Measurements from ENCODE around the gene CSHL1.
A peak's percentile ranks its signal among the peaks of the same experiment; 100 is the strongest.
"Not testable (repeated sequence)": the region's sequence is repeated elsewhere in the genome, so short reads cannot be mapped to it uniquely, and the experiment has no call there.

The CSHL1 gene

GRCh38 chr17:63889026-63889848 is 21.8 kb downstream of the CSHL1 start:
- DNase-seq: peak in 15 of 58 donors; percentile 1 to 31 (median 9)

GRCh38 chr17:63885119-63885518 is 25.9 kb downstream of the CSHL1 start:
- DNase-seq: not testable (repeated sequence)

GRCh38 chr17:63882626-63883126 is 28.4 kb downstream of the CSHL1 start:
- DNase-seq: not testable (repeated sequence)

GRCh38 chr17:63881935-63882601 is 29.0 kb downstream of the CSHL1 start, which contains the start of gene GH2:
Gene GH2 (minus strand): TSS chr17:63881944. CDS start chr17:63881801, 143 bp downstream.
- DNase-seq: peak in 4 of 58 donors; percentile 2 to 11 (median 8)

- DNase-seq: not testable (repeated sequence)
Observed at GRCh38 chr17:63881337-63881736, 29.7 kb downstream of the CSHL1 start.

- DNase-seq: no peak
Observed at GRCh38 chr17:63880706-63881105, 30.4 kb downstream of the CSHL1 start.

- not testable (repeated sequence) for DNase-seq
Observed at GRCh38 chr17:63878413-63878812, 32.6 kb downstream of the CSHL1 start.

DNA sequence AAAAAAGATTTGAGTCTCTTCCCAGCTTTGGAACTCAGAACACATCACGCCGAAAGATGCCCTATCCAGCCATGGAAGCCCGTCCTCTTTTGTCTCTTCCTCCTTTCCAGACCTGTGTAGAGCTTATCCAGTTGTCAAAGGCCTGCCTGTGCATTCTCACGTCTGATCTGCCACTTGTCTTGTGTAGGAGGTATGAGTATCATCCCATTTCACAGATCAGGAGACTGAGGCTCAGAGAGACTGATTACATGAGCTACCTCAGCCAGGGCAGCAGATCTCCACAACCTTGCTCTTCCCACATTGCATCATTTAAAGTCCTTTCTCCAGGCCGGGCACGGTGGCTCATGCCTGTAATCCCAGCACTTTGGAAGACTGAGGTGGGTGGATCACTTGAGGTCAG is 36.4 kb downstream of the CSHL1 start:
- not testable (repeated sequence) for DNase-seq

DNA sequence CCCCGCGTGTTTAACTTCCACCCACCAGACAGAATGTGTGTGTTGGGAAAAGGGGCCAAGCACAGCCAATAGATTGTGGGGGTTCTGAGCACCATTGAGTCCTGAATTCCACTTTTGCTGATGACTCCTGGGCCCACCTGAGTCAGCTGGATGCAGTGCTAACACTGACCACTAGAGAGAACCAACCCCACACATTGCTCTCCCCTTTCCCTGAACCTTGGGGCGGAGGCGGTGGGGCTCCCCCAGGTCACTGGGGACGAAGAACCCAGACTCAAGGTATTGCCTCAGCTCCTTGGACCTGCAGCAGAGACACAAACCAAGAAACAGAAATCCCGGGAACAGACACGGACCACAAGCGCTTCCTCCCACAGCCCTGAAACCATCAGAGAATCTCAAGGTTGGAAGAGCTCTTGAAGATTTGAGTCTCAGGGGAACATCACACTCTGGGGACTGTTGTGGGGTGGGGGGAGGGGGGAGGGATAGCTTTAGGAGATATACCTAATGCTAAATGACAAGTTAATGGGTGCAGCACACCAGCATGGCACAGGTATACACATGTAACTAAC is 36.9 kb downstream of the CSHL1 start:
- not testable (repeated sequence) for DNase-seq

DNA sequence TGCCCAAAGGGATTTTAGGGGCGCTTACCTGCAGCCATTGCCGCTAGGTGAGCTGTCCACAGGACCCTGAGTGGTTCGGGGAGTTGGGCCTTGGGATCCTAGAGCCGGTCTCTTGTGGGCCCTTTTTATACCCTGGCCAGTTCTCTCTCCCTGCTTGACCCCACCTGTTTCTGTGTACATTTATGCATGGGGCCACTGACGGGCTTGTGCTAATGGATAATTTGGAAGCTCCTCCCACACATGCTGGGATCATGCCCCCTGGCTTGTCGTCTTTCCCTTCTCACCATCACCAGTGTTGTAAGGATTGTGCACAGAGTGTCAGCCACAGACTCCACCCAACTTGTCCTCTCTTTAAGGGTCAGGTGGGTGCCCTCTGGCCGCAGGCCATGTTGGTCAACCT is 37.5 kb downstream of the CSHL1 start, which contains the start of gene CSH2:
CSH2 (minus strand) TSS at position 101 of the 400 bp plus-strand sequence; CDS start at position 38, 63 bp downstream.
- not testable (repeated sequence) for DNase-seq

GRCh38 chr17:63871646-63872365 is 39.3 kb downstream of the CSHL1 start:
- not testable (repeated sequence) for DNase-seq

GRCh38 chr17:63870292-63870665 is 40.8 kb downstream of the CSHL1 start:
- DNase-seq: not testable (repeated sequence)

- not testable (repeated sequence) for DNase-seq
Observed at GRCh38 chr17:63869491-63870291, 41.4 kb downstream of the CSHL1 start.

DNA sequence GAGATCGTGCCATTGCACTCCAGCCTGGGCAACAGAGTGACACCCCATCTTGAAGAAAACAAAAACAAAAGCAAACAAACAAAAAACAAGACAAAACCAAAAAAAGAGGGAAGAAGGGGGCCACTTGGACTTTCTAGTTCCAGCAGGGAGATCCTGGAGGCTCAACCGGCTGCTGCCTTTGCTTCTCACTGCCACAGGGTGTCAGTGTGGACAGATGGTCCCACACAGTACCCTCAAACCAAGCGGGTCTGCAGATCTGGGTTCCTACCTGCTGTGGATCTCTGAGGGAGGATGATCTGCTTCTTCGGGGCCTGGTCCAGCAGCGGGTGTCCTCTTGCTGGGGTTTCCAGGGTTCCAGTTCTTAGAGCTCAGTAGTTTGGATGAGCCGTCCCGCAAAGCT is 44.4 kb downstream of the CSHL1 start:
- DNase-seq: not testable (repeated sequence)
